Endothelial cell of umbilical vein (primary cell): Measurements from ENCODE around the gene COL6A3.

Experiments used
- EZH2 ChIP-seq: IDR thresholded peaks from 2 replicates; pipeline ENCODE4 v1.6.1; 2012; ENCODE audit warnings: borderline replicate concordance, low read depth, mild to moderate bottlenecking, moderate library complexity, low read length, inconsistent platforms; ENCODE audit not compliant: severe bottlenecking
- GATA2 ChIP-seq: IDR thresholded peaks from 2 replicates; pipeline ENCODE4 v1.7.0; 2011; ENCODE audit warnings: low read depth, mild to moderate bottlenecking, moderate library complexity, mixed read lengths, low read length; ENCODE audit not compliant: insufficient read length, insufficient read depth
- JUN ChIP-seq: IDR thresholded peaks from 2 replicates; pipeline ENCODE4 v1.6.1; 2011; ENCODE audit warnings: borderline replicate concordance, low read depth; ENCODE audit not compliant: insufficient read length, insufficient read depth
- MYC ChIP-seq: IDR thresholded peaks from one replicate; pipeline ENCODE4 v1.6.1; 2011; ENCODE audit warnings: mild to moderate bottlenecking, low read depth, low read length
- POLR2A ChIP-seq: IDR thresholded peaks from 2 replicates; pipeline ENCODE4 v1.6.1; 2012; ENCODE audit warnings: low read depth, mild to moderate bottlenecking, control low read depth, low read length
- POLR2AphosphoS5 ChIP-seq: IDR thresholded peaks from 2 replicates; pipeline ENCODE4 v1.6.1; 2012; ENCODE audit warnings: low read depth, mild to moderate bottlenecking, control low read depth, low read length, moderate library complexity; ENCODE audit not compliant: insufficient read depth
- TF ChIP-seq, protein P1 (sequence below), 2 donors: IDR thresholded peaks; 1 replicate in 1 of 2; 2 replicates in 1 of 2; pipeline ENCODE4 v1.5.1; 2011; ENCODE audit warnings: low read length in 2 of 2, mild to moderate bottlenecking in 2 of 2, moderate library complexity in 2 of 2, control low read depth in 1 of 2, inconsistent platforms in 1 of 2, low read depth in 1 of 2; ENCODE audit not compliant: insufficient read depth in 1 of 2; ENCODE audit errors: extremely low read depth in 1 of 2
- TF ChIP-seq, protein P2 (sequence below): IDR thresholded peaks from 2 replicates; pipeline ENCODE4 v1.6.1; 2011; ENCODE audit not compliant: insufficient read depth, insufficient read length

DNA sequence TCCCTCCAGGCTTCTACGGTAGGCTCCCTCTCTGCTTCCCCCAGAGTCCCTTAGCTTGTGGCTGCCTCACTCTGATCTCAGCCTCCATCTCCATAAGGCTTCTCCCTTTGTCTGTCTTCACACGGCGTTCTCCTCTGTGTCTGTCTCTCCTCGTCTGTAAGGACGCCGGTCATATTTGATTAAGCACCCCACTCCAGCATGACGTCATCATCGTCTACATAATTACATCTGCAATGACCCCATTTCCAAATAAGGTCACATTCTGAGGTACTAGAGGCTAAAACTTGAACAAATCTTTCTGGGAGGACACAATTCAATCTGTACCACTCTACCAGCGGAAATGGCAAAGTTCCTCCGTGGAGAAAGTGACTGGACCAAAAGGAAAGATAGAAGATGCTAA lies 8.3 kb upstream of the COL6A3 start:
- TF ChIP-seq JUN, result no peak
- TF ChIP-seq, protein P1, sequence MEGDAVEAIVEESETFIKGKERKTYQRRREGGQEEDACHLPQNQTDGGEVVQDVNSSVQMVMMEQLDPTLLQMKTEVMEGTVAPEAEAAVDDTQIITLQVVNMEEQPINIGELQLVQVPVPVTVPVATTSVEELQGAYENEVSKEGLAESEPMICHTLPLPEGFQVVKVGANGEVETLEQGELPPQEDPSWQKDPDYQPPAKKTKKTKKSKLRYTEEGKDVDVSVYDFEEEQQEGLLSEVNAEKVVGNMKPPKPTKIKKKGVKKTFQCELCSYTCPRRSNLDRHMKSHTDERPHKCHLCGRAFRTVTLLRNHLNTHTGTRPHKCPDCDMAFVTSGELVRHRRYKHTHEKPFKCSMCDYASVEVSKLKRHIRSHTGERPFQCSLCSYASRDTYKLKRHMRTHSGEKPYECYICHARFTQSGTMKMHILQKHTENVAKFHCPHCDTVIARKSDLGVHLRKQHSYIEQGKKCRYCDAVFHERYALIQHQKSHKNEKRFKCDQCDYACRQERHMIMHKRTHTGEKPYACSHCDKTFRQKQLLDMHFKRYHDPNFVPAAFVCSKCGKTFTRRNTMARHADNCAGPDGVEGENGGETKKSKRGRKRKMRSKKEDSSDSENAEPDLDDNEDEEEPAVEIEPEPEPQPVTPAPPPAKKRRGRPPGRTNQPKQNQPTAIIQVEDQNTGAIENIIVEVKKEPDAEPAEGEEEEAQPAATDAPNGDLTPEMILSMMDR (IDR thresholded peaks at IDR 0.05; ENCODE audit: extremely low read depth in 1 of 2, insufficient read depth in 1 of 2, low read depth in 1 of 2, low read length in 2 of 2), result no peak
- TF ChIP-seq POLR2AphosphoS5, result no peak
- TF ChIP-seq EZH2, result no peak
- TF ChIP-seq POLR2A, result no peak
- TF ChIP-seq, protein P2, sequence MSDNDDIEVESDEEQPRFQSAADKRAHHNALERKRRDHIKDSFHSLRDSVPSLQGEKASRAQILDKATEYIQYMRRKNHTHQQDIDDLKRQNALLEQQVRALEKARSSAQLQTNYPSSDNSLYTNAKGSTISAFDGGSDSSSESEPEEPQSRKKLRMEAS, result no peak
- TF ChIP-seq GATA2, result no peak
- no peak for TF ChIP-seq MYC
